ENCODE measurements around the gene B4GALT2.

GRCh38 chr1:43954036-43954435 lies 25.0 kb upstream of the B4GALT2 start:
- TF ChIP-seq CTCF (conservative IDR thresholded peaks at IDR 0.05; ENCODE audit: low read depth, low read length) (no peak), EZH2 (IDR thresholded peaks at IDR 0.05; ENCODE audit: borderline replicate concordance, low read depth, low read length, poor library complexity, severe bottlenecking) (no peak)
